DND-41 (cell line): Measurements from ENCODE around the gene BBC3.

Experiments
- CTCF ChIP-seq: IDR thresholded peaks from 2 replicates; pipeline ENCODE4 v1.5.1; 2012; ENCODE audit warnings: borderline replicate concordance, low read length, moderate library complexity, mild to moderate bottlenecking; ENCODE audit not compliant: poor library complexity, severe bottlenecking; ENCODE audit errors: extremely low read depth
- EZH2 ChIP-seq: IDR thresholded peaks from 3 replicates; pipeline ENCODE4 v1.6.1; 2012; ENCODE audit warnings: borderline replicate concordance, low read depth, mild to moderate bottlenecking, moderate library complexity, low read length, inconsistent platforms; ENCODE audit not compliant: severe bottlenecking

GRCh38 chr19:47239610-47240296, 8.8 kb upstream of the BBC3 start:
- no peak for TF ChIP-seq CTCF
- TF ChIP-seq EZH2 = no peak
